ENCODE results near the gene PRKG1. TPM values are rescaled to one million over a fixed set of nuclear protein-coding genes. Genes with fewer than 3 reads are reported as not detected.

PRKG1 gene
- total and polyA plus RNA-seq, 7 donors = 4.5 to 49.0 (median 31.7) TPM

DNA sequence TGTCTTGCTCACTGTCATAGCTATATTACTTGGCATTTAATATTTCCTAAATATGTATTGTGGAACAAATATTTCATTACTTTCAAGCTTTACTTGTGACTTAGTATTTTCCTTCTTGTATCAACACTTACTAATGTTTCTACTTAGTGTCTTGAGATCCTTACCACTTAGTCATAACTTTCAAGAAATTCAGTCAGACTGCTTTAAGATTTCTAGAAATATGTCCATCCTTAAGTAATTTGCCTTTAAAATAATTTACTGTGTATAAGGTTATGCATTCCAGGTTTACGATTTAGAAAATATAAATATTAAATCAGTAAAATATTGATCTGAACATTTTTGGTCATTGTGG is 712.4 kb downstream of the PRKG1 start:
- intact Hi-C loops (cut with DNase I) = no loop called here
- DNase-seq (no peak), ATAC-seq (no peak)
- TF ChIP-seq, protein P1, sequence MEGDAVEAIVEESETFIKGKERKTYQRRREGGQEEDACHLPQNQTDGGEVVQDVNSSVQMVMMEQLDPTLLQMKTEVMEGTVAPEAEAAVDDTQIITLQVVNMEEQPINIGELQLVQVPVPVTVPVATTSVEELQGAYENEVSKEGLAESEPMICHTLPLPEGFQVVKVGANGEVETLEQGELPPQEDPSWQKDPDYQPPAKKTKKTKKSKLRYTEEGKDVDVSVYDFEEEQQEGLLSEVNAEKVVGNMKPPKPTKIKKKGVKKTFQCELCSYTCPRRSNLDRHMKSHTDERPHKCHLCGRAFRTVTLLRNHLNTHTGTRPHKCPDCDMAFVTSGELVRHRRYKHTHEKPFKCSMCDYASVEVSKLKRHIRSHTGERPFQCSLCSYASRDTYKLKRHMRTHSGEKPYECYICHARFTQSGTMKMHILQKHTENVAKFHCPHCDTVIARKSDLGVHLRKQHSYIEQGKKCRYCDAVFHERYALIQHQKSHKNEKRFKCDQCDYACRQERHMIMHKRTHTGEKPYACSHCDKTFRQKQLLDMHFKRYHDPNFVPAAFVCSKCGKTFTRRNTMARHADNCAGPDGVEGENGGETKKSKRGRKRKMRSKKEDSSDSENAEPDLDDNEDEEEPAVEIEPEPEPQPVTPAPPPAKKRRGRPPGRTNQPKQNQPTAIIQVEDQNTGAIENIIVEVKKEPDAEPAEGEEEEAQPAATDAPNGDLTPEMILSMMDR (IDR thresholded peaks at IDR 0.05) = no peak
- H3K9me3 ChIP-seq = no peaks in the 10 kb centered on the region
- H3K27ac ChIP-seq = no peak overlapping the region
- H3K4me1 ChIP-seq = no peaks in the 10 kb centered on the region
- no peaks in the 10 kb centered on the region for H3K27me3 ChIP-seq (ENCODE audit: insufficient read depth in 3 of 3, low read length in 2 of 3)
- WGBS, 3 donors = 93 to 98% (median 97%) methylated on average over 1 of the region's 1 CpG
- H3K36me3 ChIP-seq (ENCODE audit: insufficient read depth in 1 of 2, low read depth in 1 of 2) = no peaks in the 10 kb centered on the region
- no peak overlapping the region for H3K4me3 ChIP-seq

DNA sequence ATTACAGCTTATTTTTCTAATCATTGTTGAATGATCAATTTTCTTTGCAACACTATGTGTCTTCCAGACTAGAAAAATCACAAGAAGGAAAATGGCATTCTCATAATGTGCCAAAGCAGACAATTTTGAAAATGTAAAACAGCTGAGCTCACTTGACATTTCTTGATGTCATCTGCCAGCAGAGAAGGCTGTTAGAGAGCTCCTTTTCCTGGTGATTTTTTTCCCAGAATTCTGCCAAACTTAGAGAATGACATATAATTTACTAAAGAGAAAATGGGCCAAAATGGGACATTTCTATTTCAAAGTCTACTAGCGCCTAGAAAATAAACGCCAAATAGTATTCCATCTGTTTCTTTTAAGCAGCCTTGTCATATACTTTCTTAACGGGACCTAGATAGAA is 714.0 kb downstream of the PRKG1 start:
- H3K27ac ChIP-seq = no peak overlapping the region
- no peaks in the 10 kb centered on the region for H3K27me3 ChIP-seq (ENCODE audit: insufficient read depth in 3 of 3, low read length in 2 of 3)
- intact Hi-C loops (cut with DNase I) = no loop called here
- DNase-seq = no peak
- no peaks in the 10 kb centered on the region for H3K36me3 ChIP-seq (ENCODE audit: insufficient read depth in 1 of 2, low read depth in 1 of 2)
- no peak overlapping the region for H3K4me3 ChIP-seq
- TF ChIP-seq, protein P1 (IDR thresholded peaks at IDR 0.05) = no peak
- 50 to 70% (median 61%) methylated on average over 3 of the region's 3 CpGs for WGBS, 3 donors
- no peaks in the 10 kb centered on the region for H3K4me1 ChIP-seq
- H3K9me3 ChIP-seq = peaks cover 5% of the 10 kb centered on the region
- ATAC-seq = no peak

DNA sequence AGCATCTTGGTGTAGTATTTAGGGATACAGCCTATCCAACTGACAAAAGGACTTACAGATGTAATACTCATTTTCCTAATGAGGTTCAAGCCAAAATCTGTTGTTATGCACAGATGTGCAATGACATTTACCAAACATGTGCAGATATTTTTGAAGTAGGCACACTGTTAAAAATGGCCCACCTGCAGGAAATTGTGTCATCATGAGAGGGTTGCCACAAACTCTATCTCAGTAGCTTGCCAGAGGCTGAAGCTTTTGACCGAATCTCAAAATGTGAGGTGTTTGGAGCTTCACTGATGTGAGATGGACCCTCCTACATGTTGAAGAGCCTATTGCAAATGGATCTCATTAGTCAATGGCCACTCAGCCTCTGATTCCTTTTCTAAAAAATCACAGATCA is 714.8 kb downstream of the PRKG1 start:
- H3K27ac ChIP-seq = no peak overlapping the region
- H3K36me3 ChIP-seq (ENCODE audit: insufficient read depth in 1 of 2, low read depth in 1 of 2) = no peaks in the 10 kb centered on the region
- no peak overlapping the region for H3K4me3 ChIP-seq
- peaks cover 11% of the 10 kb centered on the region for H3K9me3 ChIP-seq
- no peaks in the 10 kb centered on the region for H3K27me3 ChIP-seq (ENCODE audit: insufficient read depth in 3 of 3, low read length in 2 of 3)
- H3K4me1 ChIP-seq = no peaks in the 10 kb centered on the region
- intact Hi-C loops (cut with DNase I) = no loop called here
- WGBS, 3 donors = 62 to 85% (median 73%) methylated on average over 1 of the region's 1 CpG
- DNase-seq (no peak), ATAC-seq (no peak)
- TF ChIP-seq, protein P1 (IDR thresholded peaks at IDR 0.05) = no peak

DNA sequence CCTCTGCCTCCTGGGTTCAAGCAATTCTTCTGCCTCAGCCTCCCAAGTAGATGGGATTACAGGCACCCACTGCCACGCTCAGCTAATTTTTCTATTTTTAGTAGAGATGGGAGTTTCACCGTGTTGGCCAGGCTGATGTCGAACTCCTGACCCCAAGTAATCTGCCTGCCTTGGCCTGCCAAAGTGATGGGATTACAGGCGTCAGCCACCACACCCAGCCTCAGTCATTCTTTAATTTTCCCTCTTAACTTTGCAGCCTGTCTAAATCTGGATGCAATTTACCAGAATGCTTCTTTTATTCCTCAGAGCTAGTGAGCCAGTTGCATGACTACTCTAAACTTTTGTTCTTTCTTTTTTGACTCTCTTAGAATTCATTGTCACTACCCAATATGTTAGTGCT is 715.6 kb downstream of the PRKG1 start:
- DNase-seq = no peak
- WGBS, 3 donors = 25 to 53% (median 31%) methylated on average over 4 of the region's 4 CpGs
- intact Hi-C loops (cut with DNase I) = no loop called here
- TF ChIP-seq, protein P1 (IDR thresholded peaks at IDR 0.05) = no peak
- H3K4me1 ChIP-seq = no peaks in the 10 kb centered on the region
- ATAC-seq = no peak
- no peaks in the 10 kb centered on the region for H3K36me3 ChIP-seq (ENCODE audit: insufficient read depth in 1 of 2, low read depth in 1 of 2)
- H3K9me3 ChIP-seq = peaks cover 13% of the 10 kb centered on the region
- H3K27ac ChIP-seq = no peak overlapping the region
- no peaks in the 10 kb centered on the region for H3K27me3 ChIP-seq (ENCODE audit: insufficient read depth in 3 of 3, low read length in 2 of 3)
- H3K4me3 ChIP-seq = no peak overlapping the region

DNA sequence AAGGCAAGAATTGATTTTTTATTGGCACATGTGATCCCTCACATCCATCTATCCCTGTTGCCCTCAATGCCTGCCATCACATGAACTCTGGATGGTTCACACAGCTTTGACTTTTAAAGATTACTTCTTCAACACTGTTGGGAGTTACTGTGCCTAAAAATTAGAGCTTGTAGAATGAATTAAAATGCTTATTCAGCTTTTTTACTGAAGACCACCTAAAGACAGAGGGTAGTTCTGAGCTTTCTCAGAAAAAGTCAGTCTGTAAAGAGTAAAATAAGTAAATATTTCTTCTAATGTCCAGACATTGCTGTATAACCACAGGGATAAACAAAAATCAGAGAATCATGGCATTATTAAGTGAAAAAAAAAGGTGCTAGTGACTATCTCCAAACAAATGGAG is 718.4 kb downstream of the PRKG1 start:
- Histone ChIP-seq H3K27ac (no peak overlapping the region), H3K9me3 (peaks cover 13% of the 10 kb centered on the region), H3K4me1 (no peaks in the 10 kb centered on the region), H3K36me3 (ENCODE audit: insufficient read depth in 1 of 2, low read depth in 1 of 2) (no peaks in the 10 kb centered on the region), H3K4me3 (no peak overlapping the region), H3K27me3 (ENCODE audit: insufficient read depth in 3 of 3, low read length in 2 of 3) (no peaks in the 10 kb centered on the region)
- no peak for DNase-seq
- TF ChIP-seq, protein P1 (IDR thresholded peaks at IDR 0.05) = no peak
- no peak for ATAC-seq
- intact Hi-C loops (cut with DNase I) = no loop called here
